K562 (cell line): ENCODE measurements around the gene UNC13C. TPM values are rescaled to one million over a fixed set of nuclear protein-coding genes. Genes with fewer than 3 reads are reported as not detected.

Source experiments
- ATAC-seq: fragments of 200-7000 bp; cut with Tn5 transposase; 3 replicates; pipeline ENCODE4 v1.9.1; 2020; ENCODE audit warnings: moderate library complexity
- BruUV-seq: library from RNA; stranded (reverse); fragments of 400-500 nt; replicated peaks from 2 replicates; lab custom pipeline; 2021; lab: Mats Ljungman, UMichigan
- CTCF ChIA-PET: fragments of 300-600 bp; formaldehyde crosslinking; extraction: SDS; loops from one replicate; lab custom pipeline; 2021; ENCODE audit warnings: low intra/inter-chr PET ratio; lab: Yijun Ruan, JAX
- POLR2A ChIA-PET: fragments of 300-600, 350-650 bp; sonication (Branson Sonifier 250); formaldehyde crosslinking; extraction: SDS; loops from one replicate; lab custom pipeline; 2021; ENCODE audit warnings: antibody characterized with exemption, inconsistent platforms; lab: Yijun Ruan, JAX
- DNase-seq, 4 experiments: peaks; one replicate each; pipeline versions ENCODE4 v3.0.0 to v3.0.0-alpha.2; 2011 to 2018; ENCODE audit warnings: low spot score in 3 of 4, mixed read lengths in 3 of 4; ENCODE audit errors: extremely low read depth in 1 of 4
- FAIRE-seq: peaks from 2 replicates; lab custom pipeline; 2011; peaks lifted over from hg19 to GRCh38; lab: Jason Lieb, UNC
- H2AFZ ChIP-seq: 2 replicates; pipeline ENCODE4 v1.6.0; 2011; ENCODE audit warnings: low read depth, low read length, control low read depth, inconsistent platforms
- H3K27ac ChIP-seq: fragments of 200-600 bp; 3 replicates; pipeline ENCODE4 v1.8.0; 2011; ENCODE audit warnings: low read depth, mild to moderate bottlenecking, control low read depth, inconsistent platforms, low read length, moderate library complexity, mixed read lengths; ENCODE audit errors: extremely low read depth
- H3K27me3 ChIP-seq, 2 experiments: fragments of 300-600 bp in 1 of 2; 2 replicates in 1 of 2; 3 replicates in 1 of 2; pipeline versions ENCODE4 v1.6.0 to v1.8.0; 2011; ENCODE audit warnings: inconsistent platforms in 2 of 2, low read length in 2 of 2, mild to moderate bottlenecking in 1 of 2, mixed read lengths in 1 of 2, moderate library complexity in 1 of 2; ENCODE audit not compliant: control insufficient read depth in 2 of 2, insufficient read depth in 2 of 2
- H3K36me3 ChIP-seq: fragments of 300-600 bp; 3 replicates; pipeline ENCODE4 v1.8.0; 2011; ENCODE audit warnings: mild to moderate bottlenecking, low read length, inconsistent platforms; ENCODE audit not compliant: control insufficient read depth, insufficient read depth
- H3K4me1 ChIP-seq, 2 experiments: fragments of 200-600 bp in 1 of 2; replicated peaks in 1 of 2; 2 replicates in 1 of 2; 3 replicates in 1 of 2; pipeline versions ENCODE4 v1.5.1 to v1.8.0; 2011; ENCODE audit warnings: inconsistent platforms in 2 of 2, low read length in 2 of 2, mild to moderate bottlenecking in 1 of 2, mixed read lengths in 1 of 2, moderate library complexity in 1 of 2; ENCODE audit not compliant: control insufficient read depth in 2 of 2, insufficient read depth in 2 of 2
- H3K4me2 ChIP-seq: 2 replicates; pipeline ENCODE4 v1.6.1; 2011; ENCODE audit warnings: low read length, control low read depth, inconsistent platforms, mixed read lengths; ENCODE audit not compliant: insufficient read depth
- H3K4me3 ChIP-seq: fragments of 200-600 bp; sonication (generic), shearing (Covaris generic); 2 replicates; pipeline ENCODE4 v1.5.1; 2016; ENCODE audit warnings: control low read depth, inconsistent platforms
- H3K79me2 ChIP-seq: fragments of 200-600 bp; 3 replicates; pipeline ENCODE4 v1.8.0; 2011; ENCODE audit warnings: low read length, inconsistent platforms; ENCODE audit not compliant: control insufficient read depth, insufficient read depth
- H3K9ac ChIP-seq, 2 experiments: 2 replicates each; pipeline versions ENCODE4 v1.6.0 to v1.6.1; 2011; ENCODE audit warnings: low read depth in 2 of 2, low read length in 2 of 2, control low read depth in 1 of 2, inconsistent platforms in 1 of 2, mild to moderate bottlenecking in 1 of 2, mixed read lengths in 1 of 2; ENCODE audit not compliant: insufficient read depth in 1 of 2
- H3K9me1 ChIP-seq: one replicate; pipeline ENCODE4 v1.6.0; 2011; ENCODE audit warnings: inconsistent platforms, mild to moderate bottlenecking, low read length, moderate library complexity; ENCODE audit not compliant: control insufficient read depth, insufficient read depth
- H3K9me3 ChIP-seq: replicated peaks from 2 replicates; pipeline ENCODE4 v1.5.1; 2011; ENCODE audit warnings: low read depth, low read length, inconsistent platforms; ENCODE audit not compliant: control insufficient read depth, insufficient read depth
- H4K20me1 ChIP-seq: replicated peaks from 2 replicates; pipeline ENCODE4 v1.6.1; 2011; ENCODE audit warnings: low read length, inconsistent platforms, mixed read lengths; ENCODE audit not compliant: control insufficient read depth, insufficient read depth
- ARID3A ChIP-seq: IDR thresholded peaks from 2 replicates; pipeline ENCODE4 v1.6.1; 2012; ENCODE audit warnings: low read depth, low read length, improper control_type of control experiment, borderline replicate concordance
- CREBBP ChIP-seq: IDR thresholded peaks from one replicate; pipeline ENCODE4 v1.6.1; 2012; ENCODE audit warnings: low read depth, mild to moderate bottlenecking, control low read depth, inconsistent platforms, low read length
- KLF1 ChIP-seq: fragments of 450-650 bp; IDR thresholded peaks from 2 replicates; pipeline ENCODE4 v1.6.1; 2016; ENCODE audit warnings: missing genetic modification characterization, missing compliant biosample characterization
- SP1 ChIP-seq: sonication (generic); formaldehyde crosslinking; IDR thresholded peaks from 2 replicates; pipeline ENCODE4 v1.8.1; 2022; ENCODE audit warnings: mild to moderate bottlenecking, missing genetic modification reagents
- SP2 ChIP-seq: IDR thresholded peaks from 2 replicates; pipeline ENCODE4 v1.6.1; 2011; ENCODE audit warnings: mild to moderate bottlenecking, low read depth, low read length, moderate library complexity; ENCODE audit not compliant: poor library complexity, severe bottlenecking; ENCODE audit errors: extremely low read depth
- ZNF146 ChIP-seq: IDR thresholded peaks from one replicate; pipeline ENCODE4 v1.6.1; 2018; ENCODE audit warnings: missing compliant biosample characterization; ENCODE audit not compliant: unreplicated experiment
- WGBS: fragments of 100-300 bp; shearing (Covaris generic); methylation state at CpG from one replicate; pipeline ENCODE4 v1.1.6; 2016; ENCODE audit warnings: low coverage, mixed read lengths; ENCODE audit not compliant: insufficient coverage; ENCODE audit errors: missing lambda C conversion rate; 5-methylcytosine and 5-hydroxymethylcytosine counted together
- in situ Hi-C: fragments of 300-500 bp; cut with MboI; formaldehyde crosslinking; loops from 4 replicates; pipeline ENCODE4 v1.15.0; 2018; ENCODE audit warnings: inconsistent platforms, mixed read lengths
- intact Hi-C: fragments of 100-400 bp; cut with micrococcal nuclease; formaldehyde crosslinking; loops from 2 replicates; pipeline ENCODE4 v1.14.2; 2022
- polyA plus RNA-seq, 8 experiments: library from polyadenylated mRNA; depleted of rRNA in 4 of 8; stranded (reverse) in 5 of 8; unstranded in 3 of 8; fragments of >200 nt; fragmentation: Nextera tagmentation in 2 of 8; fragmentation: Illumina TruSeq in 1 of 8; extraction: Ambion mirVana in 2 of 8; extraction: Trizol in 1 of 8; gene quantifications; 2 replicates each; pipeline versions ENCODE4 v1.2.1 to v1.2.3, GENCODE V29; 2011 to 2014; ENCODE audit warnings: inconsistent platforms in 1 of 8, missing spikeins in 1 of 8
- total RNA-seq, 7 experiments: library from RNA; depleted of rRNA in 6 of 7; stranded (reverse); fragments of >200 nt in 6 of 7; fragmentation: Illumina TruSeq in 2 of 7; extraction: Trizol in 2 of 7; gene quantifications; 2 replicates each; pipeline versions ENCODE4 v1.2.1 to v1.2.3, GENCODE V29; 2011 to 2021; ENCODE audit warnings: low replicate concordance in 1 of 7

UNC13C gene
- total and polyA plus RNA-seq, 9 of the 15 experiments (the other 6 are each of a cell fraction or from before 2014, with no cell fraction given) = not detected

GRCh38 chr15:54528021-54528420, 549.8 kb downstream of the UNC13C start:
- no peak for FAIRE-seq
- in situ Hi-C loops = no loop called here

GRCh38 chr15:54540721-54541120, 562.5 kb downstream of the UNC13C start:
- Histone ChIP-seq H3K4me1 (no peaks in the 10 kb centered on the region), H3K4me3 (no peak overlapping the region), H3K27me3 (no peaks in the 10 kb centered on the region), H3K9me1 (no peaks in the 10 kb centered on the region), H3K9ac (no peak overlapping the region), H3K36me3 (no peaks in the 10 kb centered on the region), H2AFZ (no peak overlapping the region)
- POLR2A ChIA-PET = no interaction called here
- 0% methylated on average over 6 of the region's 6 CpGs for WGBS
- FAIRE-seq = no peak
- TF ChIP-seq ARID3A (no peak), CREBBP (no peak)
- TF ChIP-seq, all 486 proteins: peak for 0
- no peak overlapping the region for H3K4me2 ChIP-seq
- DNase-seq (no peak), ATAC-seq (no peak)
- in situ Hi-C loops = no loop called here
- no peaks in the 10 kb centered on the region for H3K79me2 ChIP-seq
- no peaks in the 10 kb centered on the region for H3K9me3 ChIP-seq
- H4K20me1 ChIP-seq = no peaks in the 10 kb centered on the region
- intact Hi-C loops = no loop called here
- no TSS peak for BruUV-seq
- CTCF ChIA-PET = no interaction called here
- no peak overlapping the region for H3K27ac ChIP-seq

More at GRCh38 chr15:54528021-54528420, 549.8 kb downstream of the UNC13C start:
- H3K9me1 ChIP-seq = no peaks in the 10 kb centered on the region
- H3K9ac ChIP-seq = no peak overlapping the region
- no peak overlapping the region for H3K27ac ChIP-seq
- no peak overlapping the region for H3K4me3 ChIP-seq
- no peaks in the 10 kb centered on the region for H3K9me3 ChIP-seq
- ChIA-PET POLR2A (no interaction called here), CTCF (interaction anchor here (0.7 kb wide), 1 partner anchor 54 kb away, joined by 4 read pairs; no protein-coding TSS in a partner anchor)
- H3K79me2 ChIP-seq = no peaks in the 10 kb centered on the region
- no peaks in the 10 kb centered on the region for H3K4me1 ChIP-seq
- no peaks in the 10 kb centered on the region for H4K20me1 ChIP-seq
- no peaks in the 10 kb centered on the region for H3K27me3 ChIP-seq
- no TSS peak for BruUV-seq
- H2AFZ ChIP-seq = no peak overlapping the region
- intact Hi-C loops = no loop called here
- H3K36me3 ChIP-seq = no peaks in the 10 kb centered on the region
- H3K4me2 ChIP-seq = no peak overlapping the region
- no peak for DNase-seq
- 0% methylated on average over 1 of the region's 1 CpG for WGBS
- no peak for ATAC-seq
- TF ChIP-seq ZNF146 (CRISPR knock-in tag) (no peak), KLF1 (no peak), SP1 (CRISPR knock-in tag) (no peak), SP2 (no peak)
